Measurements from ENCODE around the gene SYNE3.

The SYNE3 gene

GRCh38 chr14:95488376-95489213 is 27.9 kb downstream of the SYNE3 start:
- no peaks in the 10 kb centered on the region for H3F3A ChIP-seq (ENCODE audit: insufficient read depth)
- H3K9me2 ChIP-seq (replicated peaks; ENCODE audit: insufficient read depth, low read length), result no peaks in the 10 kb centered on the region
- H3K27ac ChIP-seq (ENCODE audit: low read depth, low read length), result no peak overlapping the region
- no peaks in the 10 kb centered on the region for H3K79me2 ChIP-seq (ENCODE audit: insufficient read depth, low read length)
- H3K4me3 ChIP-seq (ENCODE audit: insufficient read depth, low read length, poor library complexity, severe bottlenecking), result no peak overlapping the region
- H3K27me3 ChIP-seq (ENCODE audit: low read length), result no peaks in the 10 kb centered on the region
- H3K9ac ChIP-seq (ENCODE audit: low read length), result no peak overlapping the region
- H4K20me1 ChIP-seq (ENCODE audit: low read depth, low read length), result no peaks in the 10 kb centered on the region
- no peak overlapping the region for H2AFZ ChIP-seq (ENCODE audit: low read depth, low read length, severe bottlenecking)
- no peaks in the 10 kb centered on the region for H3K9me3 ChIP-seq (ENCODE audit: insufficient read depth, low read length)
- TF ChIP-seq EZH2phosphoT487 (conservative IDR thresholded peaks at IDR 0.05; ENCODE audit: low read length) (no peak), CTCF (IDR thresholded peaks at IDR 0.05; ENCODE audit: insufficient read depth, low read length, poor library complexity, severe bottlenecking) (no peak)
- no peak overlapping the region for H3K4me2 ChIP-seq (ENCODE audit: low read depth, low read length, poor library complexity, severe bottlenecking)
- H3K36me3 ChIP-seq (ENCODE audit: low read length), result no peaks in the 10 kb centered on the region

GRCh38 chr14:95487669-95488084 is 28.8 kb downstream of the SYNE3 start:
- Histone ChIP-seq H2AFZ (ENCODE audit: low read depth, low read length, severe bottlenecking) (no peak overlapping the region), H3K27me3 (ENCODE audit: low read length) (no peaks in the 10 kb centered on the region)

GRCh38 chr14:95486875-95487668 is 29.4 kb downstream of the SYNE3 start:
- H3K36me3 ChIP-seq (ENCODE audit: low read length), result no peaks in the 10 kb centered on the region
- H3K9ac ChIP-seq (ENCODE audit: low read length), result no peak overlapping the region
- no peaks in the 10 kb centered on the region for H3K79me2 ChIP-seq (ENCODE audit: insufficient read depth, low read length)
- no peaks in the 10 kb centered on the region for H3K9me3 ChIP-seq (ENCODE audit: insufficient read depth, low read length)
- H3K4me3 ChIP-seq (ENCODE audit: insufficient read depth, low read length, poor library complexity, severe bottlenecking), result no peak overlapping the region
- H3K27ac ChIP-seq (ENCODE audit: low read depth, low read length), result no peak overlapping the region
- H4K20me1 ChIP-seq (ENCODE audit: low read depth, low read length), result no peaks in the 10 kb centered on the region
- TF ChIP-seq CTCF (IDR thresholded peaks at IDR 0.05; ENCODE audit: insufficient read depth, low read length, poor library complexity, severe bottlenecking) (no peak), EZH2phosphoT487 (conservative IDR thresholded peaks at IDR 0.05; ENCODE audit: low read length) (no peak)
- no peaks in the 10 kb centered on the region for H3K9me2 ChIP-seq (replicated peaks; ENCODE audit: insufficient read depth, low read length)
- H3K4me2 ChIP-seq (ENCODE audit: low read depth, low read length, poor library complexity, severe bottlenecking), result no peak overlapping the region
- no peaks in the 10 kb centered on the region for H3K27me3 ChIP-seq (ENCODE audit: low read length)
- H2AFZ ChIP-seq (ENCODE audit: low read depth, low read length, severe bottlenecking), result no peak overlapping the region
- no peaks in the 10 kb centered on the region for H3F3A ChIP-seq (ENCODE audit: insufficient read depth)

More at GRCh38 chr14:95487669-95488084, 28.8 kb downstream of the SYNE3 start:
- H3K36me3 ChIP-seq (ENCODE audit: low read length), result no peaks in the 10 kb centered on the region
- no peak overlapping the region for H3K9ac ChIP-seq (ENCODE audit: low read length)
- TF ChIP-seq EZH2phosphoT487 (conservative IDR thresholded peaks at IDR 0.05; ENCODE audit: low read length) (no peak), CTCF (IDR thresholded peaks at IDR 0.05; ENCODE audit: insufficient read depth, low read length, poor library complexity, severe bottlenecking) (no peak)
- no peaks in the 10 kb centered on the region for H3K79me2 ChIP-seq (ENCODE audit: insufficient read depth, low read length)
- no peak overlapping the region for H3K4me2 ChIP-seq (ENCODE audit: low read depth, low read length, poor library complexity, severe bottlenecking)
- no peak overlapping the region for H3K4me3 ChIP-seq (ENCODE audit: insufficient read depth, low read length, poor library complexity, severe bottlenecking)
- no peaks in the 10 kb centered on the region for H4K20me1 ChIP-seq (ENCODE audit: low read depth, low read length)
- no peaks in the 10 kb centered on the region for H3F3A ChIP-seq (ENCODE audit: insufficient read depth)
- no peak overlapping the region for H3K27ac ChIP-seq (ENCODE audit: low read depth, low read length)
- H3K9me3 ChIP-seq (ENCODE audit: insufficient read depth, low read length), result no peaks in the 10 kb centered on the region
- H3K9me2 ChIP-seq (replicated peaks; ENCODE audit: insufficient read depth, low read length), result no peaks in the 10 kb centered on the region

Data from SU-DHL-6 (cell line).